Measurements from ENCODE around the gene ZNF451. TPM values are rescaled to one million over a fixed set of nuclear protein-coding genes. Genes with fewer than 3 reads are reported as not detected.

ZNF451 gene
- total and polyA plus RNA-seq, 9 donors: 11.8 to 65.9 (median 56.5) TPM

GRCh38 chr6:57097596-57097995 lies 7.6 kb downstream of the ZNF451 start:
- DNase-seq: no peak
- Histone ChIP-seq H3K27ac (no peak overlapping the region), H3K27me3 (no peaks in the 10 kb centered on the region), H3K4me1 (ENCODE audit: insufficient read depth) (peaks cover 1% of the 10 kb centered on the region), H3K36me3 (no peaks in the 10 kb centered on the region), H3K4me3 (no peak overlapping the region), H3K9me3 (no peaks in the 10 kb centered on the region)
- intact Hi-C loops (cut with DNase I): no loop called here
- WGBS, 3 donors: 62 to 74% (median 71%) methylated on average over 1 of the region's 1 CpG
- TF ChIP-seq POLR2A (IDR thresholded peaks at IDR 0.05) (no peak), EP300 (IDR thresholded peaks at IDR 0.05) (no peak)
- TF ChIP-seq, protein P1, sequence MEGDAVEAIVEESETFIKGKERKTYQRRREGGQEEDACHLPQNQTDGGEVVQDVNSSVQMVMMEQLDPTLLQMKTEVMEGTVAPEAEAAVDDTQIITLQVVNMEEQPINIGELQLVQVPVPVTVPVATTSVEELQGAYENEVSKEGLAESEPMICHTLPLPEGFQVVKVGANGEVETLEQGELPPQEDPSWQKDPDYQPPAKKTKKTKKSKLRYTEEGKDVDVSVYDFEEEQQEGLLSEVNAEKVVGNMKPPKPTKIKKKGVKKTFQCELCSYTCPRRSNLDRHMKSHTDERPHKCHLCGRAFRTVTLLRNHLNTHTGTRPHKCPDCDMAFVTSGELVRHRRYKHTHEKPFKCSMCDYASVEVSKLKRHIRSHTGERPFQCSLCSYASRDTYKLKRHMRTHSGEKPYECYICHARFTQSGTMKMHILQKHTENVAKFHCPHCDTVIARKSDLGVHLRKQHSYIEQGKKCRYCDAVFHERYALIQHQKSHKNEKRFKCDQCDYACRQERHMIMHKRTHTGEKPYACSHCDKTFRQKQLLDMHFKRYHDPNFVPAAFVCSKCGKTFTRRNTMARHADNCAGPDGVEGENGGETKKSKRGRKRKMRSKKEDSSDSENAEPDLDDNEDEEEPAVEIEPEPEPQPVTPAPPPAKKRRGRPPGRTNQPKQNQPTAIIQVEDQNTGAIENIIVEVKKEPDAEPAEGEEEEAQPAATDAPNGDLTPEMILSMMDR (IDR thresholded peaks at IDR 0.05): no peak

- Histone ChIP-seq H3K4me1 (ENCODE audit: insufficient read depth) (no peaks in the 10 kb centered on the region), H3K27me3 (no peaks in the 10 kb centered on the region), H3K4me3 (no peak overlapping the region), H3K36me3 (no peaks in the 10 kb centered on the region), H3K27ac (no peak overlapping the region), H3K9me3 (no peaks in the 10 kb centered on the region)
- intact Hi-C loops (cut with DNase I): no loop called here
- TF ChIP-seq POLR2A (IDR thresholded peaks at IDR 0.05) (no peak), EP300 (IDR thresholded peaks at IDR 0.05) (no peak)
- TF ChIP-seq, protein P1 (IDR thresholded peaks at IDR 0.05): no peak
- DNase-seq: no peak
- 90 to 92% (median 91%) methylated on average over 3 of the region's 3 CpGs for WGBS, 3 donors
Observed at GRCh38 chr6:57102976-57103375, 13.0 kb downstream of the ZNF451 start.

DNA sequence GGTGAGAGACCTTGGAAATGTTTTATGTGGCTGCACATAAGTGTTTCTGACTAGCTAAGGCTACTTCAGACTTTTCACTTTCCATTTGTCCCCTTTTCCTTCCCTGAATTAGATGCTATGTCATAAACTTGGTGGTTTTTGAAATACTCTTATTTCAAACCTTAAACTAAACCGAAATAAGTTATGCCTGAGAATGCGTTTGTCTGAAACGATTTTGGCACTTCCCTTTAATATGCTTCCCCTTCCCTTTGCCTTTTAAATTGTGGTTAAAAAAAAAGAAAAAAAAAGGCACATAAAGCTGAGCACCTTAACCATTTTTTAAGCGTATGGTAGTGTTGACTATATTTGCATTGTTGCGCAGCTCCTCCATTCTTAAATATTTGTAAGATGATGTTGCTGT lies 14.3 kb downstream of the ZNF451 start:
- Histone ChIP-seq H3K27me3 (no peaks in the 10 kb centered on the region), H3K36me3 (no peaks in the 10 kb centered on the region), H3K4me1 (ENCODE audit: insufficient read depth) (no peaks in the 10 kb centered on the region), H3K9me3 (no peaks in the 10 kb centered on the region), H3K4me3 (no peak overlapping the region), H3K27ac (no peak overlapping the region)
- no peak for TF ChIP-seq POLR2A (IDR thresholded peaks at IDR 0.05)
- TF ChIP-seq, protein P1 (IDR thresholded peaks at IDR 0.05): no peak
- no peak for TF ChIP-seq EP300 (IDR thresholded peaks at IDR 0.05)
- DNase-seq: no peak
- WGBS, 3 donors: 90 to 93% (median 90%) methylated on average over 5 of the region's 5 CpGs
- intact Hi-C loops (cut with DNase I): no loop called here

GRCh38 chr6:57106990-57107389 lies 17.0 kb downstream of the ZNF451 start:
- intact Hi-C loops (cut with DNase I): no loop called here
- H3K4me3 ChIP-seq: no peak overlapping the region

More at GRCh38 chr6:57106990-57107389, 17.0 kb downstream of the ZNF451 start:
- 96 to 100% (median 97%) methylated on average over 1 of the region's 1 CpG for WGBS, 3 donors
- Histone ChIP-seq H3K4me1 (ENCODE audit: insufficient read depth) (no peaks in the 10 kb centered on the region), H3K27ac (no peak overlapping the region), H3K9me3 (no peaks in the 10 kb centered on the region), H3K27me3 (no peaks in the 10 kb centered on the region), H3K36me3 (no peaks in the 10 kb centered on the region)
- TF ChIP-seq EP300 (IDR thresholded peaks at IDR 0.05) (no peak), POLR2A (IDR thresholded peaks at IDR 0.05) (no peak)
- TF ChIP-seq, protein P1 (IDR thresholded peaks at IDR 0.05): no peak
- no peak for DNase-seq

Measured in ovary (tissue), 9 donors.